ENCODE measurements around the gene EYA2. TPM values are rescaled to one million over a fixed set of nuclear protein-coding genes. Genes with fewer than 3 reads are reported as not detected.

EYA2 gene
- total RNA-seq, 1 donor = 17.7 TPM

DNA sequence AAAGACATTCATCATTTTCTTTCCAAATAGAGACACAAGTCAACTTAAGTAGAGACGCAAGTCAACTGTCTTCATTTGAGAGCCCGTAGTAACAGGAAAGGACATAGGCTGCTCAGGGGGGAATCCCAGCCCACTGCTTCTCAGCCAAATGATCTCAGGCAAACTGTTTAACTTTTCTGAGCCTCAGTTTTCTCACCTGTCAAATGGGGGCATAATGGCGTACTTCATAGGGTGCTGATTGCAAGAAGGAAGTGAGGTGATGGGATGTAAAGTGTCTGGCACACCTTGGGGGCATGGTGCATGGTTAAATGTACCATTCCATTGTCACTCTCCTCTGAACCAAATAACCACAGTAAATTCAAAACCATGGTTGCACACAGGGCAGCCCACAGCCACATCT lies 96.5 kb downstream of the EYA2 start:
- Histone ChIP-seq H3K4me3 (ENCODE audit: insufficient read depth, low read length) (no peak overlapping the region), H3K4me2 (ENCODE audit: insufficient read depth, low read length) (no peak overlapping the region), H4K20me1 (ENCODE audit: insufficient read depth, low read length) (no peaks in the 10 kb centered on the region), H3K27ac (ENCODE audit: low read depth, low read length) (no peak overlapping the region), H3K9me3 (ENCODE audit: low read depth, low read length) (no peaks in the 10 kb centered on the region), H3K27me3 (ENCODE audit: insufficient read depth, low read length) (no peaks in the 10 kb centered on the region), H3K79me2 (ENCODE audit: insufficient read depth, low read length) (no peaks in the 10 kb centered on the region), H2AFZ (ENCODE audit: low read length) (no peak overlapping the region), H3K36me3 (ENCODE audit: insufficient read depth, low read length) (no peaks in the 10 kb centered on the region), H3K4me1 (ENCODE audit: insufficient read depth, low read length) (no peaks in the 10 kb centered on the region)
- TF ChIP-seq, protein P1, sequence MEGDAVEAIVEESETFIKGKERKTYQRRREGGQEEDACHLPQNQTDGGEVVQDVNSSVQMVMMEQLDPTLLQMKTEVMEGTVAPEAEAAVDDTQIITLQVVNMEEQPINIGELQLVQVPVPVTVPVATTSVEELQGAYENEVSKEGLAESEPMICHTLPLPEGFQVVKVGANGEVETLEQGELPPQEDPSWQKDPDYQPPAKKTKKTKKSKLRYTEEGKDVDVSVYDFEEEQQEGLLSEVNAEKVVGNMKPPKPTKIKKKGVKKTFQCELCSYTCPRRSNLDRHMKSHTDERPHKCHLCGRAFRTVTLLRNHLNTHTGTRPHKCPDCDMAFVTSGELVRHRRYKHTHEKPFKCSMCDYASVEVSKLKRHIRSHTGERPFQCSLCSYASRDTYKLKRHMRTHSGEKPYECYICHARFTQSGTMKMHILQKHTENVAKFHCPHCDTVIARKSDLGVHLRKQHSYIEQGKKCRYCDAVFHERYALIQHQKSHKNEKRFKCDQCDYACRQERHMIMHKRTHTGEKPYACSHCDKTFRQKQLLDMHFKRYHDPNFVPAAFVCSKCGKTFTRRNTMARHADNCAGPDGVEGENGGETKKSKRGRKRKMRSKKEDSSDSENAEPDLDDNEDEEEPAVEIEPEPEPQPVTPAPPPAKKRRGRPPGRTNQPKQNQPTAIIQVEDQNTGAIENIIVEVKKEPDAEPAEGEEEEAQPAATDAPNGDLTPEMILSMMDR (IDR thresholded peaks at IDR 0.05; ENCODE audit: extremely low read depth, low read depth, low read length) = no peak
- DNase-seq (ENCODE audit: insufficient read length, low spot score, missing footprints) = no peak

DNA sequence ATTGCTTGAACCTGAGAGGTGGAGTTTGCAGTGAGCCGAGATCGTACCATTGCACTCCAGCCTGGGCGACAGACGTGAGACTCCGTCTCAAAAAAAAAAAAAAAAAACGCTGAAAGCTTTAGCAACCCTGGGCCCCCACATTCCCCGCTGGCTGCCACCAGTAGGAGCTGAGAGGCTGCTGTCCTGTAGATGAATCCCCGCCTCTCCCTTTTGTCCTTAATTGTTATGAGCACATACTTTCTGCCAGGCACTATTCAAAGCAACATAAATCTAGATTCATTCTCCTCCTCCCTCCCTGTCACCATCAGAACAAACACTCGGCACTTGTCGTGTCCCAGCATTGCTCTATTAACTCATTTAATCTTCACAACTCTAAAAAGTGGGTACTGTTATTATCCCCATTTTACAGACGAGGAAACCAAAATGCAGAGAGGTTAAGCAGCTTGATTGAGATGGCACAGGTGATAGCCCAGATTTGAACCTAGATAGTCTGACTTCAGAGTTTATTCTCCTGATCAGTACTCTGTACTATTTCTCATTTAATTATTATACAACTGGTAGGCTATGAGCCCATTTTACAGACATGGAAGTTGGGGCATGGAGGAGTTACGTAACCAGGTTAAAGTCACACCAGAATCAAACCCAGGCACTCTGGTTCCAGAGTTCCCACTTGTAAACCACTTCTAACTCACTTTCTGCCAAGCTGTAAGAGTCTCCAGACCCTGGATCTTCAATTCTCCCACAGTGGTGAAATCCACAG lies 97.4 kb downstream of the EYA2 start:
- no peaks in the 10 kb centered on the region for H3K9me3 ChIP-seq (ENCODE audit: low read depth, low read length)
- no peaks in the 10 kb centered on the region for H3K4me1 ChIP-seq (ENCODE audit: insufficient read depth, low read length)
- DNase-seq (ENCODE audit: insufficient read length, low spot score, missing footprints) = no peak
- H3K27me3 ChIP-seq (ENCODE audit: insufficient read depth, low read length) = no peaks in the 10 kb centered on the region
- TF ChIP-seq, protein P1 (IDR thresholded peaks at IDR 0.05; ENCODE audit: extremely low read depth, low read depth, low read length) = no peak
- H3K4me2 ChIP-seq (ENCODE audit: insufficient read depth, low read length) = no peak overlapping the region
- no peaks in the 10 kb centered on the region for H4K20me1 ChIP-seq (ENCODE audit: insufficient read depth, low read length)
- no peak overlapping the region for H3K27ac ChIP-seq (ENCODE audit: low read depth, low read length)
- H3K79me2 ChIP-seq (ENCODE audit: insufficient read depth, low read length) = no peaks in the 10 kb centered on the region
- no peak overlapping the region for H3K4me3 ChIP-seq (ENCODE audit: insufficient read depth, low read length)
- H3K36me3 ChIP-seq (ENCODE audit: insufficient read depth, low read length) = no peaks in the 10 kb centered on the region
- H2AFZ ChIP-seq (ENCODE audit: low read length) = no peak overlapping the region

DNA sequence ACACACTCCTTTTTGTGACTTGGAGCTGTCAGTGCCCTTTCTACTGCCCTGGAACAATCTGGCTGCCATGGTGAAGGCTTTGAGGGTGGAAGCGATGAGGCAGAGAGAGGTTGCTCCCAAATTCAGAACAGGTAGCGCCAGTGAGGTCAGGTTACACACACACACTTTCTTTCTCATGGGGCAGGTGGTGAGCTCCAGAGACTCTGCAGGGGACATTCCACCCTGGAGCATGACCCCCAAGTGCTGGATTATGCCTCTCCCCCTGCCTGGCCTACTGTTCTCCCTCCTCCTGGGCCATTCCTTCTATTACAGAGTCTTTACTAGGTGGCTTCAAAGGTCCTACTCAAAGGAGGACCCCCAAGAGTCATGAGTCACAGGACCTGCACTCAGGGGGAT lies 98.0 kb downstream of the EYA2 start:
- no peak overlapping the region for H3K4me3 ChIP-seq (ENCODE audit: insufficient read depth, low read length)
- no peaks in the 10 kb centered on the region for H3K9me3 ChIP-seq (ENCODE audit: low read depth, low read length)
- H3K36me3 ChIP-seq (ENCODE audit: insufficient read depth, low read length) = no peaks in the 10 kb centered on the region
- no peak overlapping the region for H2AFZ ChIP-seq (ENCODE audit: low read length)
- no peak overlapping the region for H3K27ac ChIP-seq (ENCODE audit: low read depth, low read length)
- H3K27me3 ChIP-seq (ENCODE audit: insufficient read depth, low read length) = no peaks in the 10 kb centered on the region
- H4K20me1 ChIP-seq (ENCODE audit: insufficient read depth, low read length) = no peaks in the 10 kb centered on the region
- DNase-seq (ENCODE audit: insufficient read length, low spot score, missing footprints) = no peak
- H3K4me1 ChIP-seq (ENCODE audit: insufficient read depth, low read length) = no peaks in the 10 kb centered on the region
- H3K79me2 ChIP-seq (ENCODE audit: insufficient read depth, low read length) = no peaks in the 10 kb centered on the region
- TF ChIP-seq, protein P1 (IDR thresholded peaks at IDR 0.05; ENCODE audit: extremely low read depth, low read depth, low read length) = no peak
- H3K4me2 ChIP-seq (ENCODE audit: insufficient read depth, low read length) = no peak overlapping the region

DNA sequence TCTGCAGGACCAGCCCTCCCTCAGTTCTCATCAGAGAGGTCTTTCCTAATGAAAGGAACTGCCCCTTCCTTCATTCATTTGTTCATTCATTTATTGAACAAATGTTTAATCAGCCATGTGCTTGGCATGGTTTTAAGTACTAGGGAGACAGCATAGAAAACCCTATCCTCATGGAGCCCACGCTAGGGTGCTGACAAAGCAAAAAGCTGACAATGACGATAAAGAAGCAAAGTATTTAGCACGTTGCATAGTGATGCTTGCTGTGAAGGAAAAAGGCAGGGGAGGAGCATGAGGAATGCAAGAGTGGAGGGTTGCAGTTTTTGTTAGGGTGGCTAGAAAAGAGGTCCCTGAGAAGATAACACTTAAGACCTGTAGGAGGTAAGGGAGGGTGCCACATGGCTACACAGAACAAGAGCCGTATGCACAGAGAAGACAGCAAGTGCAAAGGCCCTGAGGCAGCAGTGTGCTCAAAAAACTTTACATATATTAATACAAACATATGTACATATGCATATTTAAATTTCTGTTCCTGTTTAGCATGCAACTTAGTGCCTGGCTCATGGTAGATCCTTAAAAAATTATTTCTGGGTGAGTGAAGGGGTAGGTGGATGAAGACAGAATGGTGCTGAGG lies 98.9 kb downstream of the EYA2 start:
- Histone ChIP-seq H3K36me3 (ENCODE audit: insufficient read depth, low read length) (no peaks in the 10 kb centered on the region), H3K27ac (ENCODE audit: low read depth, low read length) (no peak overlapping the region), H3K4me2 (ENCODE audit: insufficient read depth, low read length) (no peak overlapping the region), H3K27me3 (ENCODE audit: insufficient read depth, low read length) (no peaks in the 10 kb centered on the region), H2AFZ (ENCODE audit: low read length) (no peak overlapping the region), H3K79me2 (ENCODE audit: insufficient read depth, low read length) (no peaks in the 10 kb centered on the region), H3K4me3 (ENCODE audit: insufficient read depth, low read length) (no peak overlapping the region), H4K20me1 (ENCODE audit: insufficient read depth, low read length) (no peaks in the 10 kb centered on the region), H3K4me1 (ENCODE audit: insufficient read depth, low read length) (no peaks in the 10 kb centered on the region), H3K9me3 (ENCODE audit: low read depth, low read length) (no peaks in the 10 kb centered on the region)
- TF ChIP-seq, protein P1 (IDR thresholded peaks at IDR 0.05; ENCODE audit: extremely low read depth, low read depth, low read length) = no peak
- DNase-seq (ENCODE audit: insufficient read length, low spot score, missing footprints) = no peak
